AG10803 (cell line): Measurements from ENCODE around the gene HIGD1B.

ENCODE experiments used
- DNase-seq: peaks from one replicate; pipeline ENCODE4 v3.0.0; 2010; ENCODE audit warnings: low read depth
- H3K4me3 ChIP-seq: 2 replicates; pipeline ENCODE4 v1.5.1; 2011; ENCODE audit warnings: mild to moderate bottlenecking, low read length, control low read depth
- CTCF ChIP-seq: conservative IDR thresholded peaks from 2 replicates; pipeline ENCODE4 v1.5.1; 2011; ENCODE audit warnings: mild to moderate bottlenecking, low read length, control low read depth, inconsistent platforms

The HIGD1B gene

GRCh38 chr17:44829523-44830358 is 17.9 kb upstream of the HIGD1B start, which contains the start of gene GJC1:
Gene GJC1 (minus strand): TSS chr17:44830287. CDS start chr17:44805817, 24,470 bp downstream.
- peak within 1 kb of the TSS; percentile 83 for H3K4me3 ChIP-seq
- peak; percentile 15 for DNase-seq
- no peak for TF ChIP-seq CTCF

GRCh38 chr17:44830359-44831288 is 17.1 kb upstream of the HIGD1B start:
- peak; percentile 41 for DNase-seq
- H3K4me3 ChIP-seq: peak overlapping the region; percentile 83
- TF ChIP-seq CTCF: no peak

- H3K4me3 ChIP-seq: no peak overlapping the region; the same call in 1 of the 2 replicates
- no peak for TF ChIP-seq CTCF
- DNase-seq: no peak
Measured at GRCh38 chr17:44831371-44831770, 16.3 kb upstream of the HIGD1B start.

- DNase-seq: no peak
- no peak; the same call in 1 of the 2 replicates for TF ChIP-seq CTCF
- no peak overlapping the region for H3K4me3 ChIP-seq
Measured at GRCh38 chr17:44832805-44833204, 14.9 kb upstream of the HIGD1B start.

- DNase-seq: no peak
- no peak overlapping the region for H3K4me3 ChIP-seq
- no peak for TF ChIP-seq CTCF
Measured at GRCh38 chr17:44837196-44837595, 10.5 kb upstream of the HIGD1B start.

- no peak overlapping the region for H3K4me3 ChIP-seq
- no peak for TF ChIP-seq CTCF
- DNase-seq: no peak
Measured at GRCh38 chr17:44840274-44840673, 7.4 kb upstream of the HIGD1B start.
